ENCODE data around the gene SNRPA.
"Not testable (repeated sequence)": the region's sequence is repeated elsewhere in the genome, so short reads cannot be mapped to it uniquely, and the experiment has no call there.

SNRPA gene

GRCh38 chr19:40762754-40763470, 11.9 kb downstream of the SNRPA start:
- H3K36me3 ChIP-seq (replicated peaks) = peaks cover 81% of the 10 kb centered on the region
- DNase-seq = no peak
- TF ChIP-seq, protein P1, sequence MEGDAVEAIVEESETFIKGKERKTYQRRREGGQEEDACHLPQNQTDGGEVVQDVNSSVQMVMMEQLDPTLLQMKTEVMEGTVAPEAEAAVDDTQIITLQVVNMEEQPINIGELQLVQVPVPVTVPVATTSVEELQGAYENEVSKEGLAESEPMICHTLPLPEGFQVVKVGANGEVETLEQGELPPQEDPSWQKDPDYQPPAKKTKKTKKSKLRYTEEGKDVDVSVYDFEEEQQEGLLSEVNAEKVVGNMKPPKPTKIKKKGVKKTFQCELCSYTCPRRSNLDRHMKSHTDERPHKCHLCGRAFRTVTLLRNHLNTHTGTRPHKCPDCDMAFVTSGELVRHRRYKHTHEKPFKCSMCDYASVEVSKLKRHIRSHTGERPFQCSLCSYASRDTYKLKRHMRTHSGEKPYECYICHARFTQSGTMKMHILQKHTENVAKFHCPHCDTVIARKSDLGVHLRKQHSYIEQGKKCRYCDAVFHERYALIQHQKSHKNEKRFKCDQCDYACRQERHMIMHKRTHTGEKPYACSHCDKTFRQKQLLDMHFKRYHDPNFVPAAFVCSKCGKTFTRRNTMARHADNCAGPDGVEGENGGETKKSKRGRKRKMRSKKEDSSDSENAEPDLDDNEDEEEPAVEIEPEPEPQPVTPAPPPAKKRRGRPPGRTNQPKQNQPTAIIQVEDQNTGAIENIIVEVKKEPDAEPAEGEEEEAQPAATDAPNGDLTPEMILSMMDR (IDR thresholded peaks at IDR 0.05; ENCODE audit: low read depth, low read length, missing control alignments) = no peak
- H3K27ac ChIP-seq = no peak overlapping the region
- H3K27me3 ChIP-seq (replicated peaks) = no peaks in the 10 kb centered on the region
- in situ Hi-C loops (cut with HindIII; ENCODE audit: low pct_ligation_motif_present, low sequenced_read_pairs) = no loop called here
- no peak overlapping the region for H3K4me3 ChIP-seq (ENCODE audit: low read depth, low read length)

DNA sequence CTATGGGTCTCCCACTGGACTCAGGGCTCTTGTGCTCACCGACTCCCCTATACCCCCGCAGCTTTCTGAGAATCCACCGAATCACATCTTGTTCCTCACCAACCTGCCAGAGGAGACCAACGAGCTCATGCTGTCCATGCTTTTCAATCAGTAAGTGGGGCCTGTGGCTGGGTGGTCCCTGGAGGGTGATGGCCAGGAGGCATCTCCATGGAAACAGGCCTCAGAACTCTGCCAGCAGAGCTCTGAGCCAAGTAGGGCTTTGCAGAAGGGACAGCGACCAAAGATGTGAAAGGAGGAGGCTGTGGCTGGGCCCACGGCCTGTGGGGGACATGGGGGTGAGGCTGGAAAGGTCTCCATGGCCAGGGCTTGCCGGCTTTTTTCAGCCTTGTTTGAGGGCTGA, 12.5 kb downstream of the SNRPA start:
- peaks cover 75% of the 10 kb centered on the region for H3K36me3 ChIP-seq (replicated peaks)
- TF ChIP-seq, protein P1 (IDR thresholded peaks at IDR 0.05; ENCODE audit: low read depth, low read length, missing control alignments) = no peak
- DNase-seq = no peak
- H3K27ac ChIP-seq = no peak overlapping the region
- in situ Hi-C loops (cut with HindIII; ENCODE audit: low pct_ligation_motif_present, low sequenced_read_pairs) = no loop called here
- H3K4me3 ChIP-seq (ENCODE audit: low read depth, low read length) = no peak overlapping the region
- H3K27me3 ChIP-seq (replicated peaks) = no peaks in the 10 kb centered on the region

DNA sequence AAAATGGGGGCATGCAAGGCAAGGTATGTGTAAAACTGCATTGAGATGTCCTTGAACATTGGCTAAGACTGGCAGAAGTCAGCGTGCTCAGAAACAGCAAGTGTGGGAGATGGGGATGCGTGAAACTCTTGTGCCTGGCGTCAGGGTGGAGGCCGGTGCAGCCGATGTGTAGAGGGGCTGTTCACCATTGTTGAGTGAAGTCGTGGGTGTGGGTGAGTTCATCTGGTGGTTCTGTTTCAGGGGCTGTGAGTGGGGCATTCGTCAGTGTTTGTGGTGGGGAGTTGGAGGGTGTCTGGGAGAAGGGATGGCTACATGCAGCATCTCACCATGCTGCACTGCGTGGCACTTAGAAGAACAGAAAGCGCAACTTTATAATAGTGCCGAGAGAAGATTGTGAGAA, 13.0 kb downstream of the SNRPA start:
- Histone ChIP-seq H3K36me3 (replicated peaks) (peaks cover 71% of the 10 kb centered on the region), H3K4me3 (ENCODE audit: low read depth, low read length) (no peak overlapping the region), H3K27me3 (replicated peaks) (no peaks in the 10 kb centered on the region), H3K27ac (no peak overlapping the region)
- no peak for DNase-seq
- TF ChIP-seq, protein P1 (IDR thresholded peaks at IDR 0.05; ENCODE audit: low read depth, low read length, missing control alignments) = no peak
- in situ Hi-C loops (cut with HindIII; ENCODE audit: low pct_ligation_motif_present, low sequenced_read_pairs) = no loop called here

- peaks cover 51% of the 10 kb centered on the region for H3K36me3 ChIP-seq (replicated peaks)
- in situ Hi-C loops (cut with HindIII; ENCODE audit: low pct_ligation_motif_present, low sequenced_read_pairs); H3K27ac ChIP-seq; H3K27me3 ChIP-seq (replicated peaks); DNase-seq; H3K4me3 ChIP-seq (ENCODE audit: low read depth, low read length): not testable (repeated sequence)
Observed at GRCh38 chr19:40766385-40766784, 15.4 kb downstream of the SNRPA start.

DNA sequence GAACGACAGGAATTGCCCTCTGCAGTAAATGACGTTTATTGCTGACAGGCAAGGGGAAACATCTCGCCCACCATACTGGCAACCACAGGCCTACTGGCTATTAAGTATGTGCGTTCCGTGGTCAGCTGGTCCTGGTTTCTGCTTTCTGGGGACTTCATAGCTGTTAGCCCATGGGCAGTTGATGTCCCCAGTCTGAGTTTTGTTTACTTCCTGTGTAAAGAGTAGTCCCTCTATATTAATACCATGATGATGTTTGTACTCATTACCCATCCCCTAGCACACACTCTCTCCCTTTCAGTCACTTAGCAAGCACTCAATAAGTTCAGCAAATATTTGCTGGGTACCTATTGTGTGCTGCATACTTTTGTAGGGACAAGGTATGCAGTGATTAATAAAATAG, 17.9 kb downstream of the SNRPA start:
- no peak overlapping the region for H3K4me3 ChIP-seq (ENCODE audit: low read depth, low read length)
- TF ChIP-seq, protein P1 (IDR thresholded peaks at IDR 0.05; ENCODE audit: low read depth, low read length, missing control alignments) = no peak
- no peaks in the 10 kb centered on the region for H3K27me3 ChIP-seq (replicated peaks)
- in situ Hi-C loops (cut with HindIII; ENCODE audit: low pct_ligation_motif_present, low sequenced_read_pairs) = no loop called here
- no peak for DNase-seq
- H3K36me3 ChIP-seq (replicated peaks) = peaks cover 27% of the 10 kb centered on the region
- H3K27ac ChIP-seq = no peak overlapping the region

DNA sequence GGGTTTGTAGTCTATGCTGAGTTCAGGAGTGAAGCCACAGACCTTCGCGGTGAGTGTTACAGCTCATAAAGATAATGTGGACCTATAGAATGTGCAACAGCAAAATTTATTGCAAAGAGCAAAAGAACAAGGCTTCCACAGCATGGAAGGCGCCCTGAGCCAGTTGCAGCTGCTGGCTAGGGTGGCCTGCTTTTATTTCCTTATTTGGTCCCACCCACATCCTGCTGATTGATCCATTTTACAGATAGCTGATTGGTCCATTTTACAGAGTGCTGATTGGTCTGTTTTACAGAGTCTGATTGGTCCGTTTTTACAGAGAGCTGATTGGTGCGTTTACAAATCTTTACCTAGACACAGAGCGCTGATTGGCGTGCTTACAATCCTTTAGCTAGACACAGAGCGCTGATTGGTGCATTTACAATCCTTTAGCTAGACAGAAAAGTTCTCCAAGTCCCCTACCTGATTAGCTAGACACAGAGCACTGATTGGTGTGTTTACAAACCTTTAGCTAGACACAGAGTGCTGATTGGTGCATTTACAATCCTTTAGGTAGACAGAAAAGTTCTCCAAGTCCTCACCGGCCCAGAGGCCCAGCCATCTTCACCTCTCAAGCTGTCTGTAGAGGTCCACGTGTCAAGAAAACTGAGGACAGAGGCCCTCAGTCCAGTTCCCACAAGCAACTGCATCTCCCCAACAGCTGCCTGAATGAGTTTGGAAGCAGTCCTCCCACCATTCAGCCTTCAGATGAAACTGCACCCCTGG, 20.3 kb downstream of the SNRPA start:
- DNase-seq; H3K4me3 ChIP-seq (ENCODE audit: low read depth, low read length); H3K36me3 ChIP-seq (replicated peaks); in situ Hi-C loops (cut with HindIII; ENCODE audit: low pct_ligation_motif_present, low sequenced_read_pairs); H3K27me3 ChIP-seq (replicated peaks); H3K27ac ChIP-seq: not testable (repeated sequence)

Data from brain microvascular endothelial cell (primary cell).